Measurements from ENCODE around the gene SIRT7.

SIRT7 gene, protein sequence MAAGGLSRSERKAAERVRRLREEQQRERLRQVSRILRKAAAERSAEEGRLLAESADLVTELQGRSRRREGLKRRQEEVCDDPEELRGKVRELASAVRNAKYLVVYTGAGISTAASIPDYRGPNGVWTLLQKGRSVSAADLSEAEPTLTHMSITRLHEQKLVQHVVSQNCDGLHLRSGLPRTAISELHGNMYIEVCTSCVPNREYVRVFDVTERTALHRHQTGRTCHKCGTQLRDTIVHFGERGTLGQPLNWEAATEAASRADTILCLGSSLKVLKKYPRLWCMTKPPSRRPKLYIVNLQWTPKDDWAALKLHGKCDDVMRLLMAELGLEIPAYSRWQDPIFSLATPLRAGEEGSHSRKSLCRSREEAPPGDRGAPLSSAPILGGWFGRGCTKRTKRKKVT

DNA sequence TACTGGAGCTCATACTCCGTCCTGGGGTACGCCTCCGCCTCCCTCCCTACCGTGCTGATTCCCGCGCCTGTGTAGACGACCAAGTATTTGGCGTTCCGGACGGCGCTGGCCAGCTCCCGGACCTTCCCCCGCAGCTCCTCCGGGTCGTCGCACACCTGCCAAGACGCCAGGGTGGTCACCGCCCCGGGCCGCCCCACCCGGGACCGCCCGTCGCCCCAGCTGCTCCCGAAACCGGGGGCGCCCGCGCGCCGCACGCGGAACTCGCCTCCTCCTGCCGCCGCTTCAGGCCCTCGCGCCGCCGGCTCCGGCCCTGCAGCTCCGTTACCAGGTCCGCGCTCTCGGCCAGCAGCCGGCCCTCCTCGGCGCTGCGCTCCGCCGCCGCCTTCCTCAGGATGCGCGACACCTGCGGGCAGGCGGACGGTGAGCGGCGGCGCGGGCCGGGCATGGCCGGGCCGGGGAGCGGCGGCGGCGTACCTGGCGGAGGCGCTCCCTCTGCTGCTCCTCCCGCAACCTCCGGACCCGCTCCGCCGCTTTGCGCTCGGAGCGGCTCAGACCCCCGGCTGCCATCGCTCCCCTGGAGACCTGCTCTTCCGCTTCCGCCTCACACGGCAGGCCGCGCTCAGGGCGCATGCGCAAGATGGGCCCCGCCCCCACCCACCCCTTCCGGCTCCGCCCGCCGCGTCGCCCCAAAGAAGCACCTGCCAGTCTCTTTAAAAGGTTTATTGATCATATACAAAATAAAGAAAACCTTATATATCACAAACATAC lies at the start of gene SIRT7:
SIRT7 (minus strand) TSS at position 612 of the 768 bp plus-strand sequence; CDS start at position 567, 45 bp downstream.
- peak in 56 of 58 donors; percentile 16 to 86 (median 75) for DNase-seq

DNA sequence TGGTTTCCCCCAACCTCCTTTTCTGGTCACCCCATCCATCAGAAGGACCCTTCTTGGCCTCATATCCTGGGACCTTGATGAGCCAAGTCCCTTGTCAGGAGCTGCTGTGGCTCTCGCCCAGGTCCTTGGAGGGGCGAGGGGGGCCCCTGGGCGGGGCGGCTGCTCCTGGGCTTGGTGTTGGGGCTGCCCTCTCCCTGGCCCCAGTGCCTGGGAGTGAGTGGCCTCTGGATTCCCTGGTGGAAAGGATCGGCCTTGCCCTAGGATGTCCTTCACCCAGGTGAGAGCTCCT lies 49.2 kb upstream of the SIRT7 start:
- DNase-seq: peak in 1 of 58 donors; percentile 30

DNA sequence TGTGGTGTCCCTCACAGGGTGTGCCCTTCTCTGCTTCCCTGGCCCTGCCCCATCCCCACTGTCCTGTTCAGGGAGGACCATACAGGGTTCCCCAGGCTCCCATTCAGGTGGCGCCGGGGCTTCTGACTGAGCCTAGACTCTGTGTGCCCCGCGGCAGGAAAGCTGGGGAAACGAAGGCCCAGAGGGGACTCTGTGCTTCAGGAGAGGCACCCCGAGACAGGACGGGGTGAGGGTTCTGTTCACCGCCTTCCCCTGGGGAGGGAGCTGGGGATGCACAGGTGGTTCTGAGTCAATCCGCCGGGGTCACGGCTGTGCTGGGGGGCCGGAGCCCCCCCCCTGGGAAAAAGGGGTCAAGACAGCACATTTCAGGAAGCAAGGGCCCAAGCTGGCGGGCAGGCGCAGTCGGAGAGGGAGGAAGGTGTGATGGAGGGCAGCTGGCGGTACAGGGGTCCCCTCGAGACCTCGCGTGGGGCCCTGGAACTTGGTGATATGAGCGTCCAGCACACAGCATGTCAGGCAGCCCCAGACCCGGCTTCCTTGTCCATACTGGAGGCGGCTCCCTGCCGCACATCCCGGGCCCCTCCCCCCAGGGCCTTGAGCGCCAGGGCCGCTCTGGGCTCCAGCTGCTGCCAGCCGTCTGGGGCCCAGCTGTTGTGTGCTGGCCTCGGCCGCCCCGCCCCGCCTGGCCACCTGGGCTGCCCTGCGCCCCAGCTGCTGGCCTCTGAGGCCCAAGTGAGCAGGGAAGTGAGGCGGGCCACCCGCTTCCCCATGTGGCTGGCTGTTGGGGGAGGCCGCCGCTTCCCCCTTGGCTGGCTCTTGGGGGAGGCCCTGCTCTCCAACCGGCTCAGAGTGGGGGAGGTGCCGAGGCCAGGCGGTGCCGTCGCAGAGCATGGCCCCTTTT lies 48.6 kb upstream of the SIRT7 start:
- DNase-seq: peak in 25 of 58 donors; percentile 2 to 59 (median 24)

DNA sequence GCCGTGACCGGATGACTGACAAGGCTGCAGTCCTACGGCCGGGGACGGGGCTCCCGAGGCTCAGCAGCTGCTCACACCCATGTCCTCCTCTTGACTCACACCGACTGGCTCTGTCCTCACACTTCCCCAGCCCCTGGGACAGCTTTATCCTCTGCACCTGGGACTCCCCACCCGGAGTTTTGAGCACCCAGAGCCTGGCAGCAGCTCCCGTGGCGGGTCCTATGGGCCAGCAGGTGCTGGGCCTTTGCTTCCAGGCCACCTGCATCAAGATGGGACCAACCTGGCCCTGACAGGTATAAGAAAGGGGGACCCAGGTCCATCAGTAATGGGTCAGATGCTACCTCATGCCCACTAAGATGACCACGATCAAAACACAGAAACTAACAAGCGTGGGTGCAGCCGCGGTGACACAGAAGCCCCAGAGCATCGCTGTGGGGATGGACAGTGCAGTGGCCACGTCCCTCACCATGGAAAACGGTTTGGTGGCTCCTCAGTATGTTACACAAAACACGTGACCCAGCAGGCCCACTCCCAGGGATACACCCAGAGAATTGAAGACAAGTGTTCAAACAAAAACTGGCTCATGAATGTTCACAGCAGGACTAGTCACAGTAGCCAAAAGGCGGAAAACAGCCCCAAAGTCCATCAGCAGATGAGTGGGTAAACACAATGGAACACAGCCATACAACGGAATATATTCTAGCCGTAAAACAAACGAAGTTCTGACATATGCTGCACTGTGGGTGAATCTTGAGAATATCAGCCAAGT lies 46.3 kb upstream of the SIRT7 start:
- no peak for DNase-seq

DNA sequence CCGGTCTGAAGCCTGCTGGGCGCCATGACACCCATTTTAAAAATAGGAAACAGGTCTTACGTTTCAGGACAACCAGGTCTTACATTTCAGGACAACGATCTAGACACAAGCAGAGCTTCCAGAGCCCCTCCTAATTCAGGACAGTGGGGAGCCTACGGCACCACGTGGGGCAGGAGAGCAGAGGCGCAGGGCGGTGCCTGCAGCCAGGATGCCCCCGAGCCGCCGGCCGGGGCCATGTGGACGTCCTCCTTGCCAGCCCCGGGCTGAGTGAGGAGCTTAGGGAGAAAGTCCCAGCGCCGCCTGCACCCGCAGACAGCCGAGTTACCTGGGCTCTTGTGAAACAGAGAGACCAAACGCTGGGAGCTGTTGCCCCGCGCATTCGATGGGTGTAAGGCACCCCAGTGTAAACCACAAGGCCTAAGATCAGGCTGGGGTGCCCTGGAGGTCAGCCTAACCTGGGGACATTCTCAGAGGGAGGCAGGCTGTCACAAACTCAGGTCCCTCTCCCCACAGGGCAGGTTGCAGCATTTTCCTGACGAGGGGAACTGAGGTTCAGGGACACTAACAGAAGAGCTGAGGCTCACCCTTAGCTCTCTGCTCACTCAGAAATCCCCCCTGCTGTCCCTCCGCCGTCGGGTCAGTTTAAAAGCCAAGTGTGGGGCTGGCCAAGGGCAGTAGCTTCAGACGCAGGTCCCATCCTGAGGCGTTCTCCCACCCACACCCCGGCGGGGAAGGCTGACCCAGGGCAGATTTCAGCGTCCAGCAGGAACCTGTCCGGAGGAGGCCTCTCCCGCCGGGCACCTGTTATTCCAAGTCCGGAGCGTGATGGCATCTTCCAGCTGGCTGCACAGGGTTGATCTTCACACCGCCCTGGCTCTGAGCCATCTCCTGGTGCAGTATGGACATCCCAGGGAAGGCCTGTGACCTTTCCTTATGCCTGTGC lies 44.8 kb upstream of the SIRT7 start:
- no peak for DNase-seq

- no peak for DNase-seq
Observed at GRCh38 chr17:81961521-81962498, 43.8 kb upstream of the SIRT7 start.

- DNase-seq: no peak
Observed at GRCh38 chr17:81961087-81961511, 43.1 kb upstream of the SIRT7 start, which contains the start of gene NOTUM. Gene NOTUM (minus strand): TSS chr17:81961187. CDS start chr17:81960909, 278 bp downstream.

DNA sequence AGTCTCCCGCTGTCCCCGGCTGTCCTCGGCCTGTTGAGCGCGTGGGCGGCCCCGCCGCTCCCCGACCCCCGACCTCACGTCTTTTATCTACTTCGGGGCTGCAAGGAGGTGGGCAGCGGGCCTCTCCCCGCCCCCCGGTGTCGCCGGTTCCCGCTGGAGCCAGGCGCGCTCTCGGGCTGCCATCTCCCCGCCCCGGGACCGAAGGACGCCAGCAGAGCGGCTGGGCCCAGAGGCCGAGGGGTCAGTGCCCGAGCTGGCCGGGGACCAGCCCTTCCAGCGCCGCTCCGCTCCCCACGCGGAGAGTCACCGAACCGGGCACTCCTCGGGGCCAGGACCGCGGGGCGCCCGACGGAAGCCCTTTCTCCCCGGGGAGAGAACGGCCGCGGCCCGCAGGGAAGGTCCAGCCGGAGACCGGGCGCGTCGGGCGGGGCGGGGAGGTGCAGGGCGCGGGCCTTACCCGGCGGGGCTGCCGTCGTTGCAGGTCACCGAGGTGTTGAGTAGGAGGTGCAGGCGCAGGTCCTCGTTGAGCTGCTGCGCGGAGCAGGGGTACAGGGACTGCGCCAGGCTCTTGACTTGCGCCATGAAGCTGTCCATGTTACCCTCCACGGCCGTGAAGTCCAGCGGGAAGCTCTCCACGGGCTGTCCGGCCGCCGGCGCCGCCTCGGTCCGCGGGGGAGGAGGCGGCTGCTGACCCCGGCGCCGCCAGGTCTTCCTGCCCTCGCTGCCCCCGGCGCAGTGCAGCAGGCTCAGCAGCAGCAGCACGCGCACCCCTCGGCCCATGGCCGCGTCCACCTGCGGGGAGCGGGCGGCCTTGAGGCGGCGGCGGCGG lies 42.4 kb upstream of the SIRT7 start:
- DNase-seq: no peak

- DNase-seq: peak in 39 of 58 donors; percentile 9 to 73 (median 32)
Observed at GRCh38 chr17:81959362-81960129, 41.6 kb upstream of the SIRT7 start.

DNA sequence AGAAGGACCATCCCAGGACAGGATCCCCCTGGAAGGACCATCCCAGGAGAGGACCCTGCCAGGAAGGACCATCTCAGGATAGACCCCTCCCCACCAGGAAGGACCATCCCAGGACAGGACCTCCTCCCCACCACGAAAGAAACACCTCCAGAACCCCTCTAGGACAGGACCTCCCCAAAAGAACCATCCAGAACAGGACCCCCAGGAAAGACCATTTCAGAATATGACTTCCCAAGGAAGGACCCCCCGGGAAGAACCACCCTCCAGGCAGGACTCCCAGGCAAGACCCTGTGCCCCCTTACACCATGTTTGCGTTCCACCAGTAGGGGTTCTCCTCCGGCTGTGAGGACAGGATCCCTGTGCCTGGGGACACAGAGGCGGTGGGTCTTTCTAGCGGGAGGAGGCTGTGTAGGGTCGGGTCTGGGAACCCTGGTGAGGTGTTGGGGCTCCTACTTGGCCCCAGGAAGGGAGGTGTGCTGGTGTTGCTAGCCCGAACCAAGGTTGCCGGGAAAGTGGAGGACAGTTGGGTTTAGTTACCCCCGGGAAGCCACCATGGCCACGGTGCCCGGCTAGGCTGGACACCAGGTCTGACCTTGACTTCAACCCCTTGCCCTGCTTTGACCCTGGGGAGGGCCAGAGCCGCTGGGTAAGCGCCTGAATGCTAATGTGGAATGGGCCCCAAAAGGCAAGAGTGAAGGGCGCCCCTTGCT lies 40.8 kb upstream of the SIRT7 start:
- DNase-seq: no peak

DNA sequence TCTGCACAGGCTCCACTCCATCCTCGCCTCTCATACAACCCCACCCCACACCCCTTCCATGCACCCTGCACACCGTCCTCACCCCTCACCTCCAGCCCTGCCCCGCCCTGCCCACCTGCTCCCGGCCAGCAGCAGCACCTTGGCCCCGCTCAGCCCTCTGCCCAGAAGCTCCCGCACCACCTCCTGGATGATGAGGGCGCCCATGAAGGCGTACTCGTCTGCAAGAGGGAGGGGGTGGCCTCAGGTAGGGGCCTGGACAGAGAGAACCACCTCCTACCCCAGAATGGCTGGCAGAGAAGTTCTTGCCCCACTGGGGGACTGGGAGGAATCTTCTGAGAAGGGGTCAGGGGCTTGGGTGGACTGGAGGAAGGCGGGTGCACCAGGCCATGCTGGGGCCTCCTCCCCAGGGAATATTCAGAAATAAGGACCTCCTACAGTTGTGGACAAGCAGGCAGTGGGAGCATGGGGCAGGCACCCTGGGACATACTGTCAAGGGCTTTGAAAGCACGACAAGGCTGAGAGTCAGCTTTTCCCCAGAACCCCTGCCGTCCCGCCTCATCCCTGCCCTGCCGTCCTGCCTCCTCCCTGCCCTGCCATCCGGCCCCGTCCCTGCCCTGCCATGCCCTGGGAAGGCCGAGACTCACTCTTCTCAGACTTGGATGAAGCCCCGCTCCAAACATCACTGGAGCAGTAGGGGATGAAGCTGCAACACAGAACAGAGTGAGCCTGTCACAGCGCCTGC lies 39.9 kb upstream of the SIRT7 start:
- DNase-seq: no peak

- DNase-seq: no peak
Observed at GRCh38 chr17:81956607-81957589, 38.9 kb upstream of the SIRT7 start.

DNA sequence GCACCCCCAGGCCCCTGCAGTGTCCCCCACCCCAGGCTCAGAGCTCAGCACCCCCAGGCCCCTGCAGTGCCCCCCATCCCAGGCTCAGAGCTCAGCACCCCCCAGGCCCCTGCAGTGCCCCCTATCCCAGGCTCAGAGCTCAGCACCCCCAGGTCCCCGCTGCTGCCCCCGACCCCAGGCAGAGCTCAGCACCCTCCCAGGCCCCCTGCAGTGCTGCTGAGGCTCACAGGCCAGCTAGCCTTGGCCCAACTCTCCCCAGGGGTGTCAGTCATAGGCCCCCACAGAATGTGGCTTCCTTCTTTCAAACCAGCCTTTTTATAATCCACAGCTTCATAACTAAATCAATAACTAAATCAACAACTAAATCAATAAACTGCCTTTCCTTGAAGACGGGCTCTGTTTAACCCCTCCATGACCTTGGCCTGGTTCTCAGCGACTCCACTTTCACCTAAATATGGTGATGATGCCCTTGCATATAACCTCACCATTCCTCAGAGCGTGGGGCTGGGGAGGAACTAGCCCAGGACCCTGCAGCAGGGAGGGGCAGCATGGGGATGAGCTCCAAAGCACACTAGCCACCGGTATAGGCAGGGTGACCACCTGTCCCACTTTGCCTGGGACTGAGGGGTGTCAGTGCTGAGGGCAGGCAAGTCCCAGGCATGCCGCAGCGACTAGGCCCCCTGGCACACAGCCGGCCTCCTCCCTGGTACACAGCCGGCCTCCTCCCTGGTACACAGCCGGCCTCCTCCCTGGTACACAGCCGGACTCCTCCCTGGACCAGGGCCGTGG lies 38.0 kb upstream of the SIRT7 start:
- no peak for DNase-seq
